GM12873 (cell line): ENCODE measurements around the gene PLCH1.

Experiments
- CTCF ChIP-seq: IDR thresholded peaks from 2 replicates; pipeline ENCODE4 v1.5.1; 2012; ENCODE audit warnings: low read depth, mild to moderate bottlenecking, moderate library complexity, low read length, control low read depth; ENCODE audit not compliant: insufficient read depth; ENCODE audit errors: missing control alignments

The PLCH1 gene

GRCh38 chr3:155778462-155778861, 33.6 kb upstream of the PLCH1 start:
- no peak for TF ChIP-seq CTCF

- no peak for TF ChIP-seq CTCF
Measured at GRCh38 chr3:155772801-155773200, 27.9 kb upstream of the PLCH1 start.

- TF ChIP-seq CTCF, result no peak
Measured at GRCh38 chr3:155771126-155771525, 26.3 kb upstream of the PLCH1 start.

GRCh38 chr3:155766206-155766605, 21.3 kb upstream of the PLCH1 start:
- TF ChIP-seq CTCF, result no peak

- no peak for TF ChIP-seq CTCF
Measured at GRCh38 chr3:155763870-155764463, 19.1 kb upstream of the PLCH1 start.

- no peak for TF ChIP-seq CTCF
Measured at GRCh38 chr3:155760653-155761052, 15.8 kb upstream of the PLCH1 start.

- TF ChIP-seq CTCF, result no peak
Measured at GRCh38 chr3:155757577-155757976, 12.7 kb upstream of the PLCH1 start.
